ENCODE measurements around the gene MYLK. TPM values are rescaled to one million over a fixed set of nuclear protein-coding genes. Genes with fewer than 3 reads are reported as not detected.

MYLK gene
- total and polyA plus RNA-seq, 10 of the 15 experiments (the other 5 are each of a cell fraction or from before 2014, with no cell fraction given): 0.04 to 1.6 (median 0.42) TPM; not detected in 1

DNA sequence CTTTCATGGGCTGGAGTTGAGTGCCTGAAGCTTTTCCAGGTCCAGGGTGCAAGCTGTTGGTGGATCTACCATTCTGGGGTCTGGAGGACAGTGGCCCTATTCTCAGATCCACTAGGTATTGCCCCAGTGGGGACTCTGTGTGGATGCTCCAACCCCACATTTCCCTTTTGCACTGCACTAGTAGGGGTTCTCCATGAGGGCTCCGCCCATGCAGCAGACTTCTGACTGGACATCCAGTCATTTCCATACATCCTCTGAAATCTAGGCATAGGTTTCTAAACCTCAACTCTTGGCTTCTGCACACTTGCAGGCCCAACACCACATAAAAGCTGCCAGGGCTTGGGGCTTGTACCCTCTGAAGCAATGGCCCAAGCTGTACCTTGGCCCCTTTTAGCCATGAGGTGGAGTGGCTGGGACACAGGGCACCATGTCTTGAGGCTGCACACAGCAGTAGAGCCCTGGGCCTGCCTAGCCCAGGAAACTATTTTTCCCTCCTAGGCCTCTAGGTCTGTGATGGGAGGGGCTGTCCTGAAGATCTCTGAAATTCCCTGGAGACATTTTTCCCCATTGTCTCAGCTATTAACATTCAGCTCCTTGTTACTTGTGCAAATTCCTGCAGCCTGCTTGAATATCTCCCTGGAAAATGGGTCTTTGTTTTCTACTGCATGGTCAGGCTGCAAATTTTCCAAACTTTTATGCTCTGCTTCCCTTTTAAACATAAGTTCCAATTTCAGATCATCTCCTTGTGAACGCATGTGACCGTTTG lies 293.3 kb downstream of the MYLK start:
- no TSS peak for BruUV-seq (replicated peaks)
- ChIA-PET RAD21 (ENCODE audit: unreplicated experiment) (no interaction called here), POLR2A (no interaction called here), SMC1A (ENCODE audit: uncharacterized antibody, unreplicated experiment) (no interaction called here), CTCF (no interaction called here)
- no peak overlapping the region for H2AFZ ChIP-seq (ENCODE audit: control insufficient read depth, low read depth, low read length)
- ATAC-seq: no peak
- 100% methylated on average over 3 of the region's 3 CpGs for WGBS (ENCODE audit: insufficient coverage, insufficient replicate concordance, low lambda C conversion rate, missing lambda C conversion rate)
- FAIRE-seq: no peak
- peaks cover 17% of the 10 kb centered on the region for H3K9me3 ChIP-seq (replicated peaks; ENCODE audit: control insufficient read depth, insufficient read depth, low read length)
- intact Hi-C loops (cut with micrococcal nuclease; ENCODE audit: unreplicated experiment): no loop called here
- peaks cover 13% of the 10 kb centered on the region for H3K79me2 ChIP-seq (ENCODE audit: control insufficient read depth, insufficient read depth, low read length)
- in situ Hi-C loops (cut with MboI): no loop called here
- no peaks in the 10 kb centered on the region for H4K20me1 ChIP-seq (ENCODE audit: control insufficient read depth, insufficient read depth)
- no peaks in the 10 kb centered on the region for H3K27me3 ChIP-seq (replicated peaks in 1 of 2; ENCODE audit: control insufficient read depth in 2 of 2, insufficient read depth in 2 of 2, low read length in 1 of 2)
- H3K4me2 ChIP-seq (ENCODE audit: control insufficient read depth, insufficient read depth): no peak overlapping the region
- DNase-seq (ENCODE audit: low read depth, low spot score): no peak
- no peak overlapping the region for H3K9ac ChIP-seq (ENCODE audit: control insufficient read depth, insufficient read depth, low read length)
- H3K36me3 ChIP-seq (ENCODE audit: control insufficient read depth in 2 of 2, insufficient read depth in 2 of 2, low read length in 1 of 2): no peaks in the 10 kb centered on the region
- no peak overlapping the region for H3K27ac ChIP-seq (ENCODE audit: control insufficient read depth, insufficient read depth)
- H3K4me1 ChIP-seq (ENCODE audit: control insufficient read depth, insufficient read depth, low read length): no peaks in the 10 kb centered on the region
- no peak for TF ChIP-seq ASH2L (IDR thresholded peaks at IDR 0.05; ENCODE audit: borderline replicate concordance, low read depth)
- no peak for TF ChIP-seq MXI1 (IDR thresholded peaks at IDR 0.05; ENCODE audit: low read depth, low read length)
- no peak for TF ChIP-seq FOS (IDR thresholded peaks at IDR 0.05; ENCODE audit: borderline replicate concordance, extremely low read depth, insufficient read length)
- TF ChIP-seq HCFC1 (IDR thresholded peaks at IDR 0.05; ENCODE audit: low read length): no peak
- TF ChIP-seq TCF12 (IDR thresholded peaks at IDR 0.05; ENCODE audit: low read depth, low read length): no peak
- TF ChIP-seq, protein P1, sequence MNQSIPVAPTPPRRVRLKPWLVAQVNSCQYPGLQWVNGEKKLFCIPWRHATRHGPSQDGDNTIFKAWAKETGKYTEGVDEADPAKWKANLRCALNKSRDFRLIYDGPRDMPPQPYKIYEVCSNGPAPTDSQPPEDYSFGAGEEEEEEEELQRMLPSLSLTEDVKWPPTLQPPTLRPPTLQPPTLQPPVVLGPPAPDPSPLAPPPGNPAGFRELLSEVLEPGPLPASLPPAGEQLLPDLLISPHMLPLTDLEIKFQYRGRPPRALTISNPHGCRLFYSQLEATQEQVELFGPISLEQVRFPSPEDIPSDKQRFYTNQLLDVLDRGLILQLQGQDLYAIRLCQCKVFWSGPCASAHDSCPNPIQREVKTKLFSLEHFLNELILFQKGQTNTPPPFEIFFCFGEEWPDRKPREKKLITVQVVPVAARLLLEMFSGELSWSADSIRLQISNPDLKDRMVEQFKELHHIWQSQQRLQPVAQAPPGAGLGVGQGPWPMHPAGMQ (IDR thresholded peaks at IDR 0.05; ENCODE audit: borderline replicate concordance): no peak
- no peak for TF ChIP-seq POLR2AphosphoS5 (IDR thresholded peaks at IDR 0.05; ENCODE audit: low read length)
- TF ChIP-seq CBX5 (IDR thresholded peaks at IDR 0.05; ENCODE audit: low read depth): peak; percentile 96
- no peak overlapping the region for H3K4me3 ChIP-seq
